NB4 (cell line): Measurements from ENCODE around the gene RAB23.

ENCODE experiments used
- MYC ChIP-seq: IDR thresholded peaks from 2 replicates; pipeline ENCODE4 v1.6.1; 2011; ENCODE audit warnings: low read depth, low read length
- POLR2A ChIP-seq: IDR thresholded peaks from 2 replicates; pipeline ENCODE4 v1.6.1; 2011; ENCODE audit warnings: mild to moderate bottlenecking; ENCODE audit not compliant: insufficient read length; ENCODE audit errors: extremely low read depth
- TF ChIP-seq, protein P1 (sequence below): IDR thresholded peaks from one replicate; pipeline ENCODE4 v1.5.1; 2012; ENCODE audit warnings: low read depth, low read length
- TF ChIP-seq, protein P2 (sequence below): IDR thresholded peaks from 2 replicates; pipeline ENCODE4 v1.6.1; 2011; ENCODE audit warnings: low read depth, low read length

- TF ChIP-seq POLR2A: no peak
- TF ChIP-seq, protein P1, sequence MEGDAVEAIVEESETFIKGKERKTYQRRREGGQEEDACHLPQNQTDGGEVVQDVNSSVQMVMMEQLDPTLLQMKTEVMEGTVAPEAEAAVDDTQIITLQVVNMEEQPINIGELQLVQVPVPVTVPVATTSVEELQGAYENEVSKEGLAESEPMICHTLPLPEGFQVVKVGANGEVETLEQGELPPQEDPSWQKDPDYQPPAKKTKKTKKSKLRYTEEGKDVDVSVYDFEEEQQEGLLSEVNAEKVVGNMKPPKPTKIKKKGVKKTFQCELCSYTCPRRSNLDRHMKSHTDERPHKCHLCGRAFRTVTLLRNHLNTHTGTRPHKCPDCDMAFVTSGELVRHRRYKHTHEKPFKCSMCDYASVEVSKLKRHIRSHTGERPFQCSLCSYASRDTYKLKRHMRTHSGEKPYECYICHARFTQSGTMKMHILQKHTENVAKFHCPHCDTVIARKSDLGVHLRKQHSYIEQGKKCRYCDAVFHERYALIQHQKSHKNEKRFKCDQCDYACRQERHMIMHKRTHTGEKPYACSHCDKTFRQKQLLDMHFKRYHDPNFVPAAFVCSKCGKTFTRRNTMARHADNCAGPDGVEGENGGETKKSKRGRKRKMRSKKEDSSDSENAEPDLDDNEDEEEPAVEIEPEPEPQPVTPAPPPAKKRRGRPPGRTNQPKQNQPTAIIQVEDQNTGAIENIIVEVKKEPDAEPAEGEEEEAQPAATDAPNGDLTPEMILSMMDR: no peak
- TF ChIP-seq, protein P2, sequence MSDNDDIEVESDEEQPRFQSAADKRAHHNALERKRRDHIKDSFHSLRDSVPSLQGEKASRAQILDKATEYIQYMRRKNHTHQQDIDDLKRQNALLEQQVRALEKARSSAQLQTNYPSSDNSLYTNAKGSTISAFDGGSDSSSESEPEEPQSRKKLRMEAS: no peak
- no peak for TF ChIP-seq MYC
These were observed 16.4 kb downstream of the RAB23 start for GRCh38 chr6:57205550-57206328.
